GM12878 (cell line): ENCODE measurements around the gene FRMD8. TPM values are rescaled to one million over a fixed set of nuclear protein-coding genes. Genes with fewer than 3 reads are reported as not detected.
A peak's percentile ranks its signal among the peaks of the same experiment; 100 is the strongest.

ENCODE experiments used
- ATAC-seq: fragments of 200-7000 bp; cut with Tn5 transposase; 3 replicates; pipeline ENCODE4 v1.9.1; 2020; ENCODE audit warnings: mild to moderate bottlenecking, moderate library complexity
- BruUV-seq: library from RNA; stranded (reverse); fragments of 400-500 nt; replicated peaks from 2 replicates; lab custom pipeline; 2021; lab: Mats Ljungman, UMichigan
- CTCF ChIA-PET: fragments of 300-600 bp; sonication (Branson Sonifier 250); formaldehyde crosslinking; extraction: SDS; loops from one replicate; lab custom pipeline; 2021; ENCODE audit warnings: inconsistent platforms; lab: Yijun Ruan, JAX
- POLR2A ChIA-PET: fragments of 350-600 bp; formaldehyde crosslinking; extraction: SDS; loops from one replicate; lab custom pipeline; 2021; ENCODE audit warnings: inconsistent platforms; lab: Charles Lee
- RAD21 ChIA-PET: fragments of 300-600 bp; sonication (Branson Sonifier 250); formaldehyde crosslinking; loops from one replicate; lab custom pipeline; 2023; ENCODE audit warnings: antibody characterized with exemption; ENCODE audit not compliant: unreplicated experiment; lab: Charles Lee
- SMC1A ChIA-PET: fragments of 300-600 bp; sonication (Branson Sonifier 250); formaldehyde crosslinking; loops from one replicate; lab custom pipeline; 2023; ENCODE audit not compliant: unreplicated experiment, uncharacterized antibody; lab: Charles Lee
- DNase-seq: peaks from one replicate; pipeline ENCODE4 v3.0.0-alpha.2; 2011; ENCODE audit warnings: low read depth, low spot score
- FAIRE-seq: peaks from 3 replicates; lab custom pipeline; 2011; peaks lifted over from hg19 to GRCh38; lab: Jason Lieb, UNC
- H2AFZ ChIP-seq: 2 replicates; pipeline ENCODE4 v1.6.0; 2011; ENCODE audit warnings: low read depth, low read length, control low read depth; ENCODE audit not compliant: control insufficient read depth
- H3K27ac ChIP-seq: 2 replicates; pipeline ENCODE4 v1.5.1; 2011; ENCODE audit warnings: control low read depth; ENCODE audit not compliant: control insufficient read depth, insufficient read depth
- H3K27me3 ChIP-seq, 2 experiments: replicated peaks in 1 of 2; 2 replicates each; pipeline versions ENCODE4 v1.6.0 to v1.6.1; 2011; ENCODE audit warnings: low read length in 1 of 2; ENCODE audit not compliant: control insufficient read depth in 2 of 2, insufficient read depth in 2 of 2
- H3K36me3 ChIP-seq, 2 experiments: 2 replicates each; pipeline ENCODE4 v1.5.1; 2011; ENCODE audit warnings: low read length in 1 of 2; ENCODE audit not compliant: control insufficient read depth in 2 of 2, insufficient read depth in 2 of 2
- H3K4me1 ChIP-seq: 2 replicates; pipeline ENCODE4 v1.6.1; 2011; ENCODE audit warnings: mild to moderate bottlenecking, low read length, moderate library complexity, mixed read lengths; ENCODE audit not compliant: control insufficient read depth, insufficient read depth
- H3K4me2 ChIP-seq: 2 replicates; pipeline ENCODE4 v1.6.0; 2011; ENCODE audit warnings: control low read depth; ENCODE audit not compliant: control insufficient read depth, insufficient read depth
- H3K4me3 ChIP-seq: fragments of 200-600 bp; sonication (generic); 2 replicates; pipeline ENCODE4 v1.5.1; 2016
- H3K79me2 ChIP-seq: 2 replicates; pipeline ENCODE4 v1.6.0; 2011; ENCODE audit warnings: low read length; ENCODE audit not compliant: control insufficient read depth, insufficient read depth
- H3K9ac ChIP-seq: 2 replicates; pipeline ENCODE4 v1.8.0; 2011; ENCODE audit warnings: low read length, control low read depth, mixed read lengths; ENCODE audit not compliant: control insufficient read depth, insufficient read depth
- H3K9me3 ChIP-seq: replicated peaks from 3 replicates; pipeline ENCODE4 v1.5.1; 2011; ENCODE audit warnings: mild to moderate bottlenecking, low read length; ENCODE audit not compliant: control insufficient read depth, insufficient read depth
- H4K20me1 ChIP-seq: 2 replicates; pipeline ENCODE4 v1.6.0; 2011; ENCODE audit not compliant: control insufficient read depth, insufficient read depth
- ATF7 ChIP-seq: fragments of 450-650 bp; IDR thresholded peaks from 2 replicates; pipeline ENCODE4 v1.6.1; 2016; ENCODE audit warnings: low read depth, mild to moderate bottlenecking
- BCL3 ChIP-seq: IDR thresholded peaks from 2 replicates; pipeline ENCODE4 v1.6.1; 2011; ENCODE audit warnings: borderline replicate concordance, low read depth, mild to moderate bottlenecking, moderate library complexity, low read length; ENCODE audit not compliant: insufficient read depth, poor library complexity, severe bottlenecking
- E2F4 ChIP-seq: IDR thresholded peaks from 2 replicates; pipeline ENCODE4 v1.6.1; 2012; ENCODE audit warnings: low read depth, low read length, improper control_type of control experiment
- E2F8 ChIP-seq: fragments of 450-650 bp; IDR thresholded peaks from 2 replicates; pipeline ENCODE4 v1.6.1; 2018; ENCODE audit warnings: mild to moderate bottlenecking, low read depth, moderate library complexity; ENCODE audit not compliant: partially characterized antibody
- ESRRA ChIP-seq: IDR thresholded peaks from 2 replicates; pipeline ENCODE4 v1.6.1; 2012; ENCODE audit warnings: mild to moderate bottlenecking, low read length, improper control_type of control experiment
- HDGF ChIP-seq: fragments of 450-650 bp; IDR thresholded peaks from 2 replicates; pipeline ENCODE4 v1.6.1; 2016; ENCODE audit warnings: antibody characterized with exemption
- IKZF2 ChIP-seq, 2 experiments: fragments of 450-650 bp; IDR thresholded peaks; 2 replicates each; pipeline ENCODE4 v1.6.1; 2017; ENCODE audit warnings: mild to moderate bottlenecking in 2 of 2, moderate library complexity in 2 of 2
- JUND ChIP-seq: IDR thresholded peaks from 2 replicates; pipeline ENCODE4 v1.6.1; 2012; ENCODE audit warnings: low read depth, mild to moderate bottlenecking, low read length, improper control_type of control experiment, moderate library complexity
- LARP7 ChIP-seq: fragments of 450-650 bp; IDR thresholded peaks from 2 replicates; pipeline ENCODE4 v1.6.1; 2017; ENCODE audit warnings: mild to moderate bottlenecking
- MLLT1 ChIP-seq: fragments of 450-650 bp; IDR thresholded peaks from 2 replicates; pipeline ENCODE4 v1.6.1; 2016; ENCODE audit warnings: mild to moderate bottlenecking
- NR2C2 ChIP-seq: IDR thresholded peaks from 2 replicates; pipeline ENCODE4 v1.6.1; 2011; ENCODE audit warnings: borderline replicate concordance, low read depth; ENCODE audit not compliant: control insufficient read depth, insufficient read length
- NRF1 ChIP-seq: conservative IDR thresholded peaks from 2 replicates; pipeline ENCODE4 v1.6.1; 2011; ENCODE audit warnings: mild to moderate bottlenecking, low read depth, low read length, improper control_type of control experiment
- POLR2AphosphoS2 ChIP-seq: IDR thresholded peaks from 2 replicates; pipeline ENCODE4 v1.6.1; 2011; ENCODE audit warnings: low read depth, mild to moderate bottlenecking, low read length, improper control_type of control experiment, moderate library complexity
- SMAD1 ChIP-seq: fragments of 450-650 bp; IDR thresholded peaks from 2 replicates; pipeline ENCODE4 v1.6.1; 2018; ENCODE audit warnings: mild to moderate bottlenecking, low read depth; ENCODE audit not compliant: partially characterized antibody
- TCF3 ChIP-seq: IDR thresholded peaks from 2 replicates; pipeline ENCODE4 v1.6.1; 2012; ENCODE audit warnings: low read depth, mild to moderate bottlenecking, low read length, borderline replicate concordance; ENCODE audit not compliant: insufficient read depth
- ZBED1 ChIP-seq: IDR thresholded peaks from 2 replicates; pipeline ENCODE4 v1.6.1; 2016; ENCODE audit warnings: borderline replicate concordance
- WGBS: methylation state at CpG from one replicate; pipeline ENCODE4 v1.1.6; 2016; ENCODE audit warnings: low lambda C conversion rate; ENCODE audit not compliant: insufficient replicate concordance, insufficient coverage; ENCODE audit errors: missing lambda C conversion rate; 5-methylcytosine and 5-hydroxymethylcytosine counted together
- in situ Hi-C: fragments of 300-500 bp; cut with MboI; formaldehyde crosslinking; loops from 9 replicates; pipeline ENCODE4 v1.14.3; 2018; ENCODE audit warnings: mixed read lengths
- intact Hi-C: fragments of 100-400 bp; cut with micrococcal nuclease; formaldehyde crosslinking; loops from one replicate; pipeline ENCODE4 v1.14.2; 2022; ENCODE audit not compliant: unreplicated experiment
- polyA plus RNA-seq, 11 experiments: library from polyadenylated mRNA; depleted of rRNA in 4 of 11; unstranded in 6 of 11; stranded (reverse) in 5 of 11; fragments of >200 nt; fragmentation: Nextera tagmentation in 4 of 11; fragmentation: Illumina TruSeq in 1 of 11; extraction: Ambion mirVana in 4 of 11; extraction: Trizol in 1 of 11; gene quantifications; 1 replicate in 1 of 11; 2 replicates in 10 of 11; pipeline versions ENCODE4 v1.2.1 to v1.2.3, GENCODE V29; 2011 to 2016; ENCODE audit warnings: inconsistent platforms in 2 of 11, missing spikeins in 2 of 11, low read depth in 1 of 11
- total RNA-seq, 4 experiments: library from RNA; depleted of rRNA in 3 of 4; stranded (reverse); fragments of >200 nt in 3 of 4; fragmentation: Illumina TruSeq in 1 of 4; extraction: Trizol in 1 of 4; gene quantifications; 2 replicates each; pipeline versions ENCODE4 v1.2.1 to v1.2.3, GENCODE V29; 2013 to 2021

Gene FRMD8
- total and polyA plus RNA-seq, 10 of the 15 experiments (the other 5 are each of a cell fraction or from before 2014, with no cell fraction given): 8.3 to 69.4 (median 28.0) TPM

DNA sequence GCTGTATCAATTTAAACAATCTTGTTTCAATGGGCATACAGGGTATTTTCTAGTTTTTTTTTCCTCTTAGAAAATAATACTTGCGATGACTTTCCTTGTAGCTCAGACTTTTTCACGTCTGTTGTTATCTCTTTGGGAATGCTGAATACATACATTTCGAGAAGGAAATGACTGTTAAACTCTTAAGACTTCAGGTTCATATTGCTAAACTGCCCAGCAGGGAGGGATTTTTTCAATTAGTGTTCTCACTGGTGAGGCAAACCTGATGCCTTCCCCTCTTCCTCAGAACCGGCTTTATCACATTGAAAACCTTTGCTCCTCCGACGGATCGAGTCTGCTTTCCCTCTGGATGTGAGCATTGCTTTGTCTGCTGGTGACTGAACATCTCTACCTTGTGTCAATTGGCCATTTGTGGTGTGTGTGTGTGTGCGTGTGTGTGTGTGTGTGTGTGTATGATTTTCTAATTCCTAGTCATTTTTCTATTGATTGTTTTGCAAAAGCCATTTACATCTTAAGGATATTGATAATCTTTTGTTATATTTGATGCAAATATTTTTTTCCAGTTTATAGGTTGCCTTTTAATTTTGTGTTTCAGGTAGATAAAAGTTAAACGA, 42.7 kb downstream of the FRMD8 start:
- DNase-seq (no peak), FAIRE-seq (no peak), ATAC-seq (peak; percentile 1; the same call in 2 of the 3 replicates)
- intact Hi-C loops (no loop called here), in situ Hi-C loops (loop anchor here (10.0 kb wide), 1 partner anchor 564 kb away; no protein-coding TSS in a partner anchor)
- Histone ChIP-seq H3K27ac (peak overlapping the region; percentile 100), H3K4me1 (peaks cover 38% of the 10 kb centered on the region), H3K79me2 (peaks cover 99% of the 10 kb centered on the region), H4K20me1 (peaks cover 10% of the 10 kb centered on the region), H2AFZ (no peak overlapping the region), H3K27me3 (no peaks in the 10 kb centered on the region), H3K4me3 (peak overlapping the region; percentile 95), H3K36me3 (peaks cover 0 to 2% of the 10 kb centered on the region in 2 experiments; a peak in 2 of 4 replicates), H3K4me2 (peak overlapping the region; percentile 100), H3K9ac (peak overlapping the region; percentile 58), H3K9me3 (no peaks in the 10 kb centered on the region)
- WGBS: under 1% methylated on average over 9 of the region's 9 CpGs
- no TSS peak for BruUV-seq
- RAD21 ChIA-PET: interaction anchor here (0.6 to 15.3 kb wide), 4 partner anchors 12 to 80 kb away, joined by 3 to 282 read pairs (median 4); partner anchors contain the start of gene MALAT1
- SMC1A ChIA-PET: interaction anchor here (1.4 kb wide), 1 partner anchor 10 kb away, joined by 3 read pairs; no protein-coding TSS in a partner anchor
- POLR2A ChIA-PET: interaction anchor here (1.1 to 2.5 kb wide), 4 partner anchors 9 to 70 kb away, joined by 3 to 21 read pairs (median 12); partner anchors contain the start of gene MALAT1
- CTCF ChIA-PET: interaction anchor here (1.0 to 1.2 kb wide), 2 partner anchors 9 to 50 kb away, joined by 3 to 4 read pairs; no protein-coding TSS in a partner anchor
- peak; percentile 37 to 38; a peak in 3 of 4 replicates for TF ChIP-seq IKZF2 (IDR thresholded peaks at IDR 0.05)
- peak; percentile 42 for TF ChIP-seq SMAD1
- peak; percentile 81 for TF ChIP-seq MLLT1
- TF ChIP-seq E2F8: no peak
- 0 out of 2 replicates have a peak, but pooled peaks have one; percentile 54 for TF ChIP-seq POLR2AphosphoS2
- TF ChIP-seq TCF3: peak; percentile 58; the same call in 1 of the 2 replicates
- TF ChIP-seq E2F4: no peak
- TF ChIP-seq BCL3: peak; percentile 82
- TF ChIP-seq NRF1: no peak
- TF ChIP-seq HDGF: peak; percentile 75
- TF ChIP-seq LARP7: no peak
- TF ChIP-seq ATF7: 0 out of 2 replicates have a peak, but pooled peaks have one; percentile 23
- TF ChIP-seq ESRRA: no peak
- TF ChIP-seq JUND: no peak
- no peak for TF ChIP-seq NR2C2
- 0 out of 2 replicates have a peak, but pooled peaks have one; percentile 50 for TF ChIP-seq ZBED1
